Vagina (tissue), 2 donors: ENCODE data around the gene LDLRAD1.

Experiments
- CTCF ChIP-seq, 3 experiments: fragments of 450-650 bp in 2 of 3; fragments of 200-600 bp in 1 of 3; sonication (generic) in 1 of 3; IDR thresholded peaks; one replicate each; pipeline ENCODE4 v1.5.1; 2017 to 2019; ENCODE audit warnings: antibody characterized with exemption in 3 of 3, mild to moderate bottlenecking in 2 of 3, moderate library complexity in 2 of 3
- POLR2A ChIP-seq, 2 donors: fragments of 450-650 bp; IDR thresholded peaks; one replicate each; pipeline ENCODE4 v1.6.1; 2017; ENCODE audit warnings: antibody characterized with exemption in 2 of 2, mild to moderate bottlenecking in 2 of 2, moderate library complexity in 2 of 2

GRCh38 chr1:54053745-54054437 is 35.9 kb upstream of the LDLRAD1 start:
- TF ChIP-seq POLR2A (IDR thresholded peaks at IDR 0.05) (no peak), CTCF (IDR thresholded peaks at IDR 0.05) (no peak)
